GM19025 (cell line): ENCODE results near the gene TENM4.

ENCODE experiments used
- ATAC-seq: cut with Tn5 transposase; IDR thresholded peaks from one replicate; pipeline ENCODE4 v1.9.1; 2021; ENCODE audit warnings: mild to moderate bottlenecking, low read depth, moderate library complexity; ENCODE audit not compliant: unreplicated experiment

The TENM4 gene

GRCh38 chr11:79077702-79078330, 363.0 kb downstream of the TENM4 start:
- no peak for ATAC-seq

- no peak for ATAC-seq
Measured at GRCh38 chr11:79076526-79077115, 364.2 kb downstream of the TENM4 start.

DNA sequence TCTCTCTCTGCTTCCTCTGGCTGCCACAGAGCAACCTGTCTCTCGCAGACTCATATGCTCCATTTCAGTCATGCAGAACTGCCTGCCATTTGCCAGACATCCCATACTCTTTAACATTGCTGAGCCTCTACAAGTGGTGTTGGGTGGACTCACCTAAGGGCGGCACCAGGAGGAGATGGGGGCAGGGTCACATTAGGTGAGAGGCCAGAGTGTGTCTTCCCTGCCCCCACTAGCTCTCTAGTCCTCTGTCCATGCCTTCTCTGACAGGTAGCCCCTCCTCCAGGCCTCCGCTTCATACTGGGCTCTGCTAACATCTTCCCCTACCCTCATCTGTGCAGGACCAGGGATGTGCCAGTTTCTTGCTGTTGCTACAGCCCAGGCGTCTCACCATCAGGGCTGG, 366.3 kb downstream of the TENM4 start:
- ATAC-seq, result no peak

- ATAC-seq, result no peak
Measured at GRCh38 chr11:79071190-79071589, 369.6 kb downstream of the TENM4 start.

GRCh38 chr11:79070518-79070917, 370.3 kb downstream of the TENM4 start:
- ATAC-seq, result no peak

DNA sequence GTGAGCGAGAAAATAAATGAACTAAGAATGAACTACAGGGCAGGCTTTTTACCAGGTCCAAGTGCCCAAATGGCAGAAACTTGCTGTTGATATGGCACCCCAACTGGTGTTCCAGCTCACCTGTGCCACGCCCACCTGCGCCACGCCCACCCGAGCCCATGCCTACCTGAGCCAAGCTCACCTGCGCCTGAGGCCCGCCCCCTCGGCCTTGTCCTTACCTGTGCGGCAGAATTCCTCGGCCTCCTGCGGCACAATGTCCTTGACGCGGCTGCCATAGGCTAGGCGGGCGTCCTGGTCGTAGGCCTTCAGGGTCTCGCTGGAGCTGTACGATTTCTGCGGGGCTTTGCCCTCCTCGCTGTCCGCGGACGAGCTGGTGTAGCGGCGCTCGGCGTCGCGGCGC, 371.3 kb downstream of the TENM4 start:
- no peak for ATAC-seq

DNA sequence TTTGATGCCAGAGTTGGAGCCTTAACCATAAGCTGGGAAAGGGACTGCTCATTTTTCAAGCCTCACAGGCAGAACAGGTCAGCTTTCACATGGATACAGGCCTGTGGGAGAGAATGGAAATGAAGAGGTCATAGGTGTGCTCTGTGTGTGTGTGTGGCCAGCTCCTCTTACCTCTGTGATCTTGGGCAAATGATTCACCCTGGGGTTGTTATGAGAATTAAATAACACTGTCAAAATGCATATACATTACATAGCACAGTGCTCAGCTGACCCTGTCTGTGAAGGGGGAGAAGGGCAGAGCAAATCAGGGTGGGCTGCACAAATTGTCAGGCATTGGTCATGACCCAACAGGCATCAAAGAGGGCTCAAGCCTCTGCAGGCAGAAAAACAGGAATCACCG, 372.5 kb downstream of the TENM4 start:
- no peak for ATAC-seq

DNA sequence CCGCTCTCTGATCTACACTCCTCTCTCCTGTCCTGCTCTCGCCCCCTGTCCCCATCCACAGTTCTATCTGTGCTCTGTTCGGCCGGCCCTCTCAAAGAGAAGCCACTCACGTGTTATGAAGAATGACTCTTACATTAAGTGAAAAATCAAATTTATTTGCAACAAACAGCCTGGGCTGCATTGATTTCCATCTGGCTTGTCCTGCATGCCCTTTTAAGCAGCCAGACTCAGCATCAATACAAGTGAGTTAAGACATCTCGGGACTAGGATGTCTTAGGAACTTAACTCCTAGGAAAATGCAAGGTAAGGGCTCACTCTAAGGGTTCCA, 373.5 kb downstream of the TENM4 start:
- no peak for ATAC-seq

DNA sequence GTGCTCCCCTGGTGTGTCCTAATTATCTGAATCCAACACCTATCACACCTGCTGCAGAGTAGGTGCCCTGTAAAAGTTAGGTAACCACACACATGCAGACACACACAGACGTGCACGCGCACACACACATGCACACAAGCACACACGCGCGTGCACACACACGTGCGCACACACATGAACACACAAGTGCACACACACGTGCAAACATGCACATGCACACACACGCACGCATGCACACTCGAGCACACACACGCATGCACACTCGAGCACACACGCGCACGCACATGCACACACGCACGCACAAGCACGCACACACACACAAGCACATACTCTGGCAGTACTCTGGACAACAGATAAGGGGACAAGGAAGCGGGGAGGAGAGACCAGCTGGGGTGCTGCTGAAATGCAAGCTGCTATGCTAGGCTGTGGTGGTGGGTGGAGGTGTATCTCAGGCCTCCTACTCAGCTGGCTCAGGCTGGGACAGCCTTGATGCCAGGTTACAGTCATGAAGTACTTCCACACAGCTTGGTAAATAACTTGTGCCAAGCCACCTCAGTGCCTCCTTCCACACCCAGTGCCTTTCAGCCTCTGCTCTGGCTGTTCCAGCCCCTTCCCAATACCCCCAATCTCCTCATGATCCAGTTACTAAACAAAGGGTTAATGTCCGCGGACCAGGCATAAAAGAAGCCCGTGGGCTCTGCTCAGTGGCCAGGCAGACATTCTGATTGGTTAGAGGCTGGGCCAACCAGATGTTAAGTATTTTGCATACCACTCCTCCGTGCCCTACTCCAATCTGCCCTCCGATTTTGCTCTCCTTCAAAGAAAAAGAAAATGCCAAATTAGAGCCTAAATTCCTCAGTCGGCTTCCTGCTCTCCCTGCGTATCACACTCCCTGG, 374.1 kb downstream of the TENM4 start:
- no peak for ATAC-seq

GRCh38 chr11:79062814-79063762, 377.7 kb downstream of the TENM4 start:
- ATAC-seq, result no peak

DNA sequence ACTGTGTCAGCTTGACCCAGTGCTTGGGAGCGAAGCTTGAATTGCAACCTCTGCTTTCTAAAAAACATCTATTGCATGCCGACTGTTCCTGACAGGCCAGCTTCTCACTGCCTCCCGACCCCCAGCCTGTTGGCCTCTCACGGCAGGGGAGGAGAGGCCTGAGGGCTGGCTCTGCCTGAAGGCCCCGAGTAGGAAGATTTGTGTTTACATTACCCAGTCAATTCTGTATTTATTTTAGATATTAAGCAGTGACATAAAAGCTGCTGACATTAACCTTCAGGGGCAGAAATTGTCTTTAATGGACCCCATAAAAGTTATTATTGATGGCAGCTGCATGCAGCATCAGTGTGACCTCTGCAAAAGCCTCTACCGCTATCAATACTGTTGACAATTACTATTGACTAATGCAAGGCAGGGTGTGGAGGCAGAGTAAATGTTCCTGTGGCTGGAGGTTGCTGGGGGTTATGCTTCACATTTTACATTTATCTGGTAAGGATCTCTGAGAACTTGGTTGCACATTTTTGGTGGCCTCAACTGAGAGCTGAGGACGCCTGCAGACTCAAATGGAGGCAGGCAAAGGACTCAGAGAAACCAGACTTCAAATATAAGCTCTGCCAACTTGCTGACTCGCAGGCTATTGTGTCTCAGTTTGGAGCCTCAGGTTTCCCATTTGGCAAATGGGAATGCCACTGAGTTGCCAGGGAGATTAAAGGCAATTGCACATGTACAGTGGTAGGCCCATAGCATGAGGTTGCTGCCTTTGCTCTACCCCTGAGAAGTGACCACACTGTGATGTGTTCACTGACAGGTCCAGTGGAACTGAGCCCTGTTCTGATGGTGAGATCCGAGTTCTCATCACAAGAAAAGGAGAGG, 380.5 kb downstream of the TENM4 start:
- no peak for ATAC-seq

GRCh38 chr11:79059141-79059540, 381.7 kb downstream of the TENM4 start:
- no peak for ATAC-seq

DNA sequence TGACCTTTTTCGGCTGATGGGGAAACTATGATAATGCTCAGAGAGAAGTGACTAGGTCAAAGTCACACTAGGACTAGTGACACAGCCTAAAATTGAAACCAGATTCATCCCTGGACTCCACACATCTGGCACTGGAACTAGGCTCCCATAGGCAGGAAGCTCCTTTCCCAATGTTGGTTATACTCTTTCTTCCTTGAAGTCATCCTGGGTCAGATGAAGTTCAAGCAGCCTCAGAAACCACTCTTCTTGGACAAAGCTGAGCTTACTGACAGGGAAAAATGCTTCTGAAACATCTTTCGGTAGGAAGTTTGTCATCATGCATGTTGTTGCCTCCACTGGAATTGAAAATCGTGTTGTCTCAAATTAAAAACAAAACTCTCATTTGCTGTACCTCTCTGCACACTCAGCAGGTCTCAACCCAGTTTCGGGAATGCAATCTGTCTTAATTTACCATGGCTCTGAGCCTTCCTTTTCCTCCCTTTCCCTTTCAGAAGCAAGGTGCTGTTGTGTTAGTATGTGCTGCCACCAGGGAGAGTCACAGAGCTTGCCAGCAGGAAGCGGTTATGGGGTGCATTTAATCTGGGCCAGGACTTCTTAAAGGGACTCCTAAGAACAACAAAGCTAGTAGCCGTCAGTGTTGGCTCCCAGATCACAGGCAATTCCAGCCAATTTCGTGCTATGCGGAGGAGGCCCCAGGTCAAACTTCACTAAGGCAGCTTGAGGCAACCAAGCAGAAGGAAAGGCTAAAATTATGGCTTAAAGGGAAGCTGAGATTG, 384.8 kb downstream of the TENM4 start:
- ATAC-seq, result no peak

- ATAC-seq, result no peak
Measured at GRCh38 chr11:79054636-79055035, 386.2 kb downstream of the TENM4 start.

GRCh38 chr11:79052544-79052943, 388.3 kb downstream of the TENM4 start:
- ATAC-seq, result no peak

GRCh38 chr11:79050786-79051185, 390.0 kb downstream of the TENM4 start:
- no peak for ATAC-seq

- ATAC-seq, result no peak
Measured at GRCh38 chr11:79049741-79050179, 391.1 kb downstream of the TENM4 start.

DNA sequence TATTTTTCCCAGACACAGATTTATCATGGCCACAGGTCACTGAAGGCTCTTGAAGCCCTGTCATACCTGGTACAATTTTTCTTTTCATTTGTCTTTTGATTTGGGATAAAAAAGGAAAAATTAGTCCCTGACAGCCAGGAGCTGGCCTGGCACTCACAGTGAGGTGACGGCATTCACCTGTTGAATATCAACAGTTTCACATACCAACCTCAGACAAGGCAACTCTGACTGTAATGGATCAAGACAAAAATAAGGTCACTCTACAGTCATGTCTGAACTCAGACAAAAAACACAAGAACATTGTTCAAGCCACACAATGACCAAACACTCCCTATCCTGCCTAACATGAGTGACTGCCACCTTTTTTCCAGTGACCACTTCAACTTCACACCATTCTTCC, 392.9 kb downstream of the TENM4 start:
- no peak for ATAC-seq

- ATAC-seq, result no peak
Measured at GRCh38 chr11:79047321-79047720, 393.5 kb downstream of the TENM4 start.
